NCI-H345 treated with DMSO at 0.1 percent for 48 hours (cell line): ENCODE measurements around the gene UGT1A7.

Source experiments
- DNase-seq: peaks from one replicate; lab custom pipeline; 2025; ENCODE audit not compliant: unreplicated experiment; lab: John Stamatoyannopoulos, UW

Gene UGT1A7

GRCh38 chr2:233760043-233760442, 78.3 kb downstream of the UGT1A7 start, which contains the start of gene UGT1A1:
TSS of gene UGT1A1 (plus strand) at chr2:233760270. CDS start at chr2:233760288, 18 bp downstream.
- DNase-seq, result no peak

DNA sequence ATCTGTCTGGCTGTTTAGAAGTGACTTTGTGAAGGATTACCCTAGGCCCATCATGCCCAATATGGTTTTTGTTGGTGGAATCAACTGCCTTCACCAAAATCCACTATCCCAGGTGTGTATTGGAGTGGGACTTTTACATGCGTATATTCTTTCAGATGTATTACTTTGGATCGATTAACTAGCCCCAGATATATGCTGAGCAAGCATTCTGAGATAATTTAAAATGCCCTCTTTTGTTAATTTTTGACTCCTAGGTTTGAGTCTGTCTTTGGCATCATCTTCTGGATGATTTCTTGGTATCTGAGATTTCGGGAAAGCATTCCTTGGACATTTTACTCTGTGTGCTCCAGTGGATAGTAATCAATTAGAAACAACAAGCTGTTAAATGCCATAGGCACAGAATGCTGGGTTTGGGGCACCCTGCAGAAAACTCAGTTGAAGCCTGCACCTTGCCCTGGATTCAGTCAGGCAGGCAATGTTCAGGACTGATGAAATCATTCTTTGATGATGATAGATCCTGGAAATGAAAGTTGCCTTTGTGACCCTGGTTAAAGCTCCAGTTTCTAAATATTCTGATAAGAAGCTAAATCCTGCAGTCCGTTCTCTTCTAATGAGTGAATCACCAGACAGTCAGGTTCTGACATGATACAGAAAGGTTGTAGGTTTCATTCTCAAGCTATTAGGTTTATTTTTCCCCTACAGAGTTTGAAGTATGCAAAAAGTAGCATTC, 79.5 kb downstream of the UGT1A7 start:
- DNase-seq, result no peak

DNA sequence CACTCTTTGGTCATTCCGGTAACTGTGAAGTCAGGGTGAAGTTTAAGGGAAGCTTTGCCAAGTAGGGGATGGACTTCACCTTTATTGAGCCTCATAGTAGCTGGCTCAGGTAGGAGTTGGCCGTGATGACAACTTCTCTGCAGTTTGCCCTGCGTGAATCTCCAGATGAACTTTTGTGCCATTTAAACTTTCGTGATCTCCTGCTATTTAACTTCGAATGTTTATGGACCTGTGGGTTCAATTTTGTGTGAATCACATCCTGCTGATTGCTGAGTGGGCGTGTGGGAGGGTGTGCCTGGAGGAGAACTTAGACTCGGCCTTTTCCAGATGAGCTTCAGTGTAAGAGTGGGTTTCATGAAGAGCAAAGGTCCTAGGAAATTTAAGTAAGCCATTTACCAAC, 82.6 kb downstream of the UGT1A7 start:
- no peak for DNase-seq

DNA sequence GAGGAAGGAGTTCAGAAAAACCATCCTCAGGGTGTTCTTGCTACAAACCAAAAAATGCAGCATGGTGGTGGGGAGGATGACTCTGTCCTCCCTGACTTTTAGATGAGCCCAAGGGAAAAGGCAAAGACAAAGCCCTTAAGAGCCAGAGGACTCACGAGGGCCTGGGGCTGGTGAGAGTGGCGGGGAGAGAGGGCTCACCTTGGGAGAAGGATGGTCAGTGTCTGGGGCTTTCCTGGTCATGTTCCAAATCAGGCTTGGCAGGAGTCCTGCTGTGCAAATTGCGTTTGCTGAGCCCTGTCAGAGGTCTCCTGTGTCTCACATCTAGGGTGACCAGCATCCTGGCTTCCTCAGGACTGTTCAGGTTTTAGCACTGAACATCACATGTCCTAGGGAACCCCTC, 83.1 kb downstream of the UGT1A7 start:
- no peak for DNase-seq

- DNase-seq, result no peak
Observed at GRCh38 chr2:233766416-233766815, 84.7 kb downstream of the UGT1A7 start.

DNA sequence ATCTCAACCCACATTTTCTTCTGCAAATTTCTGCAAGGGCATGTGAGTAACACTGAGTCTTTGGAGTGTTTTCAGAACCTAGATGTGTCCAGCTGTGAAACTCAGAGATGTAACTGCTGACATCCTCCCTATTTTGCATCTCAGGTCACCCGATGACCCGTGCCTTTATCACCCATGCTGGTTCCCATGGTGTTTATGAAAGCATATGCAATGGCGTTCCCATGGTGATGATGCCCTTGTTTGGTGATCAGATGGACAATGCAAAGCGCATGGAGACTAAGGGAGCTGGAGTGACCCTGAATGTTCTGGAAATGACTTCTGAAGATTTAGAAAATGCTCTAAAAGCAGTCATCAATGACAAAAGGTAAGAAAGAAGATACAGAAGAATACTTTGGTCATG, 86.4 kb downstream of the UGT1A7 start:
- DNase-seq, result no peak

- DNase-seq, result no peak
Observed at GRCh38 chr2:233769260-233769659, 87.6 kb downstream of the UGT1A7 start.

GRCh38 chr2:233772153-233772552, 90.5 kb downstream of the UGT1A7 start:
- DNase-seq, result no peak

DNA sequence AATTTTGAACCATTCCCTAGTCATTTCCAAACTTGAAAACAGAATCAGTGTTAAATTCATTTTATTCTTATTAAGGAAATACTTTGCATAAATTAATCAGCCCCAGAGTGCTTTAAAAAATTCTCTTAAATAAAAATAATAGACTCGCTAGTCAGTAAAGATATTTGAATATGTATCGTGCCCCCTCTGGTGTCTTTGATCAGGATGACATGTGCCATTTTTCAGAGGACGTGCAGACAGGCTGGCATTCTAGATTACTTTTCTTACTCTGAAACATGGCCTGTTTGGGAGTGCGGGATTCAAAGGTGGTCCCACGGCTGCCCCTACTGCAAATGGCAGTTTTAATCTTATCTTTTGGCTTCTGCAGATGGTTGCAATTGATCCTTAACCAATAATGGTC, 90.9 kb downstream of the UGT1A7 start:
- no peak for DNase-seq

DNA sequence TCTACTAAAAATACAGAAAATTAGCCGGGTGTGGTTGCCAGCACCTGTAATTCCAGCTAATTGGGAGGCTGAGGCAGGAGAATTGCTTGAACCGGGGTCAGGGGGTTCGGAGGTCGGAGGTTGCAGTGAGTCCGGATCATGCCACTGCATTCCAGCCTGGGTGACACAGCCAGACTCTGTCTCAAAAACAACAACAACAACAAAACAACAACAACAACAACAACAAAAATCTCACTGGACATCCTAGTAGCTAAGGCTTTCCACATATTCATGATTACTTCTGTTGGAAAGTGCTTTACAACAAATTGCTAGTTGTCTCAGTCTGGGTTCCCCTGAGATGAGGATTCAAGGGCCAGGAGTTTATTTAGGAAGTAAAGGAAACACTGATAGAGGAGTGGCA, 92.2 kb downstream of the UGT1A7 start:
- DNase-seq, result no peak

- DNase-seq, result no peak
Observed at GRCh38 chr2:233775414-233775813, 93.7 kb downstream of the UGT1A7 start.

- DNase-seq, result no peak
Observed at GRCh38 chr2:233778030-233778429, 96.3 kb downstream of the UGT1A7 start, which contains the start of gene MROH2A. TSS of gene MROH2A (plus strand) at chr2:233778330. CDS start at chr2:233779359, 1,029 bp downstream.

DNA sequence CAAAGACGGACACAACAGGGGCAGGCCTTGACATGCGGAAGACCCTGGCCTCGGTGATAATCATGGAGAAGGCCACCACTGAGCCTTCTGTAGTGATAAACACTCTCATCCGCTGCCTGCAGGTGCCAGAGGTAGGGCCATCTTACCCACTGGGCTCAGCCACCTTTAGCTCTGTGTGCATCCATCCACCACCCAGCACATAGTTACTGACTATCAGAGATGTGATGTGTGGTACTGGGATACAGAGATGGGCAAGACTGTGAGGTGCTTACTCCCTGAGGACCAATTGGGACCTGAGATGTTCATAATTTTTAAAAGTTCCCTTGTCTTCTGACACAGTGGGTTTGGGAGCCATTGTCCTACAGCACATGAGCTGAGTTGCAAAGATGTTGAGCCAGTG, 98.0 kb downstream of the UGT1A7 start:
- DNase-seq, result no peak

DNA sequence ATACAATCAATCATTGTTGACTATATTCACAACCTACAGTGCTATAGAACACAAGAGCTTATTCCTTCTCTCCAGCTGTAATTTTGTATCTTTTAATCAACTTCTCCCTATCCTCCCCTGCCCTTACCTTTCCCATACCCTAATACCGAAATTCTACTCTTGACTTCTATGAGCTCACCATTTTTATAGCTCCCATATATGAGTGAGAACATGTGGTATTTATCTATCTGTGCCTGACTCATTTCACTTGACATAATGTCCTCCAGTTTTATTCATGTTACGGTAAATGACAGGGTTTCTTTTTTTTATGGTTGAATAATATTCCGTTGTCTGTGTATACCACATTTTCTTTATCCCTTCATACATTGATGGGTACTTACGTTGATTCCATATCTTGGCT, 99.1 kb downstream of the UGT1A7 start:
- DNase-seq, result no peak

DNA sequence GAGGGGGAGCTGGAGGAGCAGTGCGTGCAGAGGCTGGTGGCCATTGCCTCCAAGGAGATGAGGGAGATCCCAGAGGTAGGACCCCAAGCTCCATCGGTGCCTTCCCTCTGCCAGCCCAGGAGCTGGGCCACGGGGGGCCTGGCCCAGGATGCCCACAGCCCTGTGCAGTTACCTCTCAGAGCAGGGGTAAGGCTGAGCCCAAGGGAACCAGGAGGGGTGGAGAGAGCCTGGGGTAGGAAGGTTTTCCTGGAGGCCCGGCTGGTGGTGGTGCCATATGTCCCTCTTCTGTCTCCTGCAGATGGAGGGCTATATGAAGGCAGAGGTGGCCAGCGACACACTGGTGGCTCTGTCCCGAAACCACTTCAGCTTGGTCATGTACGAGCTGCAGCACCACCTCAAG, 107.9 kb downstream of the UGT1A7 start:
- no peak for DNase-seq

GRCh38 chr2:233791151-233791882, 109.6 kb downstream of the UGT1A7 start:
- DNase-seq, result no peak

GRCh38 chr2:233791883-233792329, 110.2 kb downstream of the UGT1A7 start:
- no peak for DNase-seq

DNA sequence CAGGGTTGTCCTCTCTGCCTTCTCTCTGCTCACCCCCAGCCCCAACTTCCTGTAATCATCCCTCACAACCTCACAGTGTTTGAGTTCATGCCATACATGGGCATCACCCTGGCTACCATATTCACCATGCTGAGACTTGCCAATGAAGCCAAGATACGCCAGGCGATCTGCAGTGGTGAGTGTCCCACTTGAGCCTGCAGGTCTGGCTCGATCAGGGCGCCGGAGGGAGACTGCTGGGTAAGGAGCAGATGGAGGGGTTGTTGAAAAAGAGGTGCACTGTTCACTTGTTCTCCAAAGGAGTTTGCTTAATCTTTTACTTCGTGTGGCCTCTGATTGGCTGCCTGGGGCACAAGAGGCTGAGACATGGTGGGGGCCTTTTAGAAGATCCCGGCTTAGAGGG, 111.0 kb downstream of the UGT1A7 start:
- no peak for DNase-seq

- no peak for DNase-seq
Observed at GRCh38 chr2:233793465-233794127, 111.9 kb downstream of the UGT1A7 start.

- no peak for DNase-seq
Observed at GRCh38 chr2:233794128-233794658, 112.5 kb downstream of the UGT1A7 start.

GRCh38 chr2:233795735-233796171, 114.1 kb downstream of the UGT1A7 start:
- DNase-seq, result no peak
